ES-I3 (cell line): Measurements from ENCODE around the gene PRR16.

Experiments used
- H3K36me3 ChIP-seq: 2 replicates; pipeline ENCODE4 v1.6.1; 2013; ENCODE audit warnings: mild to moderate bottlenecking, low read length, control low read depth, moderate library complexity; ENCODE audit not compliant: insufficient read depth
- H3K4me1 ChIP-seq: 2 replicates; pipeline ENCODE4 v1.6.1; 2013; ENCODE audit warnings: mild to moderate bottlenecking, control low read depth, low read length; ENCODE audit not compliant: insufficient read depth
- H3K9ac ChIP-seq: 2 replicates; pipeline ENCODE4 v1.6.1; 2013; ENCODE audit warnings: low read depth, mild to moderate bottlenecking, low read length, moderate library complexity
- H3K9me3 ChIP-seq: 2 replicates; pipeline ENCODE4 v1.6.1; 2013; ENCODE audit warnings: mild to moderate bottlenecking, low read length, moderate library complexity; ENCODE audit not compliant: control insufficient read depth, insufficient read depth

Gene PRR16

GRCh38 chr5:120638449-120638848, 174.3 kb downstream of the PRR16 start:
- Histone ChIP-seq H3K4me1 (no peaks in the 10 kb centered on the region), H3K9me3 (no peaks in the 10 kb centered on the region), H3K36me3 (no peaks in the 10 kb centered on the region; the same call in 1 of the 2 replicates), H3K9ac (no peak overlapping the region)

- no peaks in the 10 kb centered on the region for H3K4me1 ChIP-seq
- no peaks in the 10 kb centered on the region; the same call in 1 of the 2 replicates for H3K36me3 ChIP-seq
- H3K9ac ChIP-seq, result no peak overlapping the region
- H3K9me3 ChIP-seq, result no peaks in the 10 kb centered on the region
These were observed 176.7 kb downstream of the PRR16 start for GRCh38 chr5:120640778-120641177.

GRCh38 chr5:120644516-120644915, 180.4 kb downstream of the PRR16 start:
- no peaks in the 10 kb centered on the region for H3K4me1 ChIP-seq
- no peaks in the 10 kb centered on the region; the same call in 1 of the 2 replicates for H3K36me3 ChIP-seq
- H3K9me3 ChIP-seq, result no peaks in the 10 kb centered on the region

GRCh38 chr5:120655828-120656435, 191.8 kb downstream of the PRR16 start:
- no peaks in the 10 kb centered on the region for H3K36me3 ChIP-seq
- no peak overlapping the region for H3K9ac ChIP-seq
- no peaks in the 10 kb centered on the region for H3K9me3 ChIP-seq
- H3K4me1 ChIP-seq, result peaks cover 16% of the 10 kb centered on the region

More at GRCh38 chr5:120644516-120644915, 180.4 kb downstream of the PRR16 start:
- H3K9ac ChIP-seq, result no peak overlapping the region

GRCh38 chr5:120657104-120657503, 193.0 kb downstream of the PRR16 start:
- Histone ChIP-seq H3K9me3 (no peaks in the 10 kb centered on the region), H3K4me1 (peaks cover 16% of the 10 kb centered on the region), H3K9ac (no peak overlapping the region), H3K36me3 (no peaks in the 10 kb centered on the region)

- no peaks in the 10 kb centered on the region for H3K36me3 ChIP-seq
- peaks cover 7% of the 10 kb centered on the region for H3K4me1 ChIP-seq
- no peak overlapping the region for H3K9ac ChIP-seq
- H3K9me3 ChIP-seq, result no peaks in the 10 kb centered on the region
These were observed 213.4 kb downstream of the PRR16 start for GRCh38 chr5:120677481-120677880.

GRCh38 chr5:120678279-120678678, 214.2 kb downstream of the PRR16 start:
- Histone ChIP-seq H3K4me1 (peaks cover 12% of the 10 kb centered on the region), H3K36me3 (no peaks in the 10 kb centered on the region), H3K9me3 (no peaks in the 10 kb centered on the region), H3K9ac (no peak overlapping the region)

GRCh38 chr5:120682851-120683250, 218.8 kb downstream of the PRR16 start:
- Histone ChIP-seq H3K9me3 (no peaks in the 10 kb centered on the region), H3K36me3 (no peaks in the 10 kb centered on the region), H3K9ac (no peak overlapping the region), H3K4me1 (peaks cover 21% of the 10 kb centered on the region)

GRCh38 chr5:120683580-120683979, 219.5 kb downstream of the PRR16 start:
- H3K9ac ChIP-seq, result no peak overlapping the region

GRCh38 chr5:120684213-120684612, 220.1 kb downstream of the PRR16 start:
- no peak overlapping the region for H3K9ac ChIP-seq
- no peaks in the 10 kb centered on the region for H3K9me3 ChIP-seq
- H3K36me3 ChIP-seq, result no peaks in the 10 kb centered on the region
- peaks cover 21% of the 10 kb centered on the region for H3K4me1 ChIP-seq

More at GRCh38 chr5:120683580-120683979, 219.5 kb downstream of the PRR16 start:
- Histone ChIP-seq H3K36me3 (no peaks in the 10 kb centered on the region), H3K4me1 (peaks cover 21% of the 10 kb centered on the region), H3K9me3 (no peaks in the 10 kb centered on the region)

- no peak overlapping the region for H3K9ac ChIP-seq
- no peaks in the 10 kb centered on the region for H3K36me3 ChIP-seq
- H3K4me1 ChIP-seq, result peaks cover 21% of the 10 kb centered on the region
- no peaks in the 10 kb centered on the region for H3K9me3 ChIP-seq
These were observed 220.8 kb downstream of the PRR16 start for GRCh38 chr5:120684749-120685415.

GRCh38 chr5:120690621-120691407, 226.7 kb downstream of the PRR16 start:
- Histone ChIP-seq H3K9ac (no peak overlapping the region), H3K9me3 (no peaks in the 10 kb centered on the region), H3K4me1 (peaks cover 21% of the 10 kb centered on the region; the same call in 1 of the 2 replicates), H3K36me3 (no peaks in the 10 kb centered on the region; the same call in 1 of the 2 replicates)

- peaks cover 29% of the 10 kb centered on the region for H3K4me1 ChIP-seq
- H3K36me3 ChIP-seq, result no peaks in the 10 kb centered on the region; the same call in 1 of the 2 replicates
- H3K9me3 ChIP-seq, result no peaks in the 10 kb centered on the region
- H3K9ac ChIP-seq, result no peak overlapping the region
These were observed 228.2 kb downstream of the PRR16 start for GRCh38 chr5:120692325-120692724.

- Histone ChIP-seq H3K9ac (no peak overlapping the region), H3K36me3 (no peaks in the 10 kb centered on the region; the same call in 1 of the 2 replicates), H3K4me1 (peaks cover 29% of the 10 kb centered on the region)
These were observed 231.3 kb downstream of the PRR16 start for GRCh38 chr5:120695368-120695880.

More at GRCh38 chr5:120695368-120695880, 231.3 kb downstream of the PRR16 start:
- H3K9me3 ChIP-seq, result no peaks in the 10 kb centered on the region
